HG02852 (cell line): ENCODE measurements around the gene CNTRL.
"Not testable (repeated sequence)": the region's sequence is repeated elsewhere in the genome, so short reads cannot be mapped to it uniquely, and the experiment has no call there.

Source experiments
- ATAC-seq: cut with Tn5 transposase; IDR thresholded peaks from one replicate; pipeline ENCODE4 v1.9.1; 2021; ENCODE audit warnings: mild to moderate bottlenecking, moderate library complexity; ENCODE audit not compliant: unreplicated experiment

The CNTRL gene, protein sequence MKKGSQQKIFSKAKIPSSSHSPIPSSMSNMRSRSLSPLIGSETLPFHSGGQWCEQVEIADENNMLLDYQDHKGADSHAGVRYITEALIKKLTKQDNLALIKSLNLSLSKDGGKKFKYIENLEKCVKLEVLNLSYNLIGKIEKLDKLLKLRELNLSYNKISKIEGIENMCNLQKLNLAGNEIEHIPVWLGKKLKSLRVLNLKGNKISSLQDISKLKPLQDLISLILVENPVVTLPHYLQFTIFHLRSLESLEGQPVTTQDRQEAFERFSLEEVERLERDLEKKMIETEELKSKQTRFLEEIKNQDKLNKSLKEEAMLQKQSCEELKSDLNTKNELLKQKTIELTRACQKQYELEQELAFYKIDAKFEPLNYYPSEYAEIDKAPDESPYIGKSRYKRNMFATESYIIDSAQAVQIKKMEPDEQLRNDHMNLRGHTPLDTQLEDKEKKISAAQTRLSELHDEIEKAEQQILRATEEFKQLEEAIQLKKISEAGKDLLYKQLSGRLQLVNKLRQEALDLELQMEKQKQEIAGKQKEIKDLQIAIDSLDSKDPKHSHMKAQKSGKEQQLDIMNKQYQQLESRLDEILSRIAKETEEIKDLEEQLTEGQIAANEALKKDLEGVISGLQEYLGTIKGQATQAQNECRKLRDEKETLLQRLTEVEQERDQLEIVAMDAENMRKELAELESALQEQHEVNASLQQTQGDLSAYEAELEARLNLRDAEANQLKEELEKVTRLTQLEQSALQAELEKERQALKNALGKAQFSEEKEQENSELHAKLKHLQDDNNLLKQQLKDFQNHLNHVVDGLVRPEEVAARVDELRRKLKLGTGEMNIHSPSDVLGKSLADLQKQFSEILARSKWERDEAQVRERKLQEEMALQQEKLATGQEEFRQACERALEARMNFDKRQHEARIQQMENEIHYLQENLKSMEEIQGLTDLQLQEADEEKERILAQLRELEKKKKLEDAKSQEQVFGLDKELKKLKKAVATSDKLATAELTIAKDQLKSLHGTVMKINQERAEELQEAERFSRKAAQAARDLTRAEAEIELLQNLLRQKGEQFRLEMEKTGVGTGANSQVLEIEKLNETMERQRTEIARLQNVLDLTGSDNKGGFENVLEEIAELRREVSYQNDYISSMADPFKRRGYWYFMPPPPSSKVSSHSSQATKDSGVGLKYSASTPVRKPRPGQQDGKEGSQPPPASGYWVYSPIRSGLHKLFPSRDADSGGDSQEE (N-terminal part only)

DNA sequence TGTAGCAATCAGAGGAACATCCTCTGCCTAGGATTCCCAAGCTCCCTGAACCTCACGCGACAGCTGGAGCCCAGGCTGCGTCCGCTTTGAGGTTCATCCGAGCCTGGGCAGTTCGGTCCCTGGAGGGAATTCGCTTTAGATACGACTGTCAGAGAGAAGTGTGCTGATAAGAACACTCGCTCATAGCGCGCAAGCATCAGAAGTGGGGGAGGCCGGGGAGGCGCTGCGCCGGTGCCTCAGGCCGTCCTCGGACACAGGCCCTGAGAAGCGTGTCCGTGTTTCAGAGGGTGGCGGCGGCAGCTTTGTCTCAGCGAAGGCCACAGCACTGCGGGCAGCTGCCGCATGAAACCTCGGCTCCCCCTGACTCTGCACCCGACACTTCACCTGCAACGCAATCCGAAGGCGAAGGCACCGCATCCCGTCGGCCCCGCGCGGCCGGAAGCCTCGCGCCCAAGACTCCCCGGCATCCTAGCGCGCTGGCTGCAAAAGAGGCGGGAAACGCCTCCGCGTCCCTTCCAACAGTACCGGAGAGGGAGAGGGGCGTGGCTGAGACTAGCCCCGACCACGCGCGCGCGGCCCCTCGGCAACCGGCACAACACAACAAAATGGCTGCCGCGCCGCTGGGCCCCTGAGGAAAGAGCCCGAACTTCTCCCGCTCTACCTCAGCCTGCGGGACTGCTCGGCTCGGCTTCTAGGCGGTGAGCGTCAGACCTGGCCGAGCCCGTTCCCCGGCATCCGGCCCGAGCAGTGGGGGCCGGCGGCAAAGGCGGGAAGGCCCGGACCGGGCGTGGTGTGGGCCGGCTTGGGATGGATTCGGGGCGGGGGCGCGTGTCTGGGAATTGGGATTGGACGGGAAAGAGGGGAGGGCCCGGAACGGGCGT is at the start of gene CNTRL:
Gene CNTRL (plus strand): TSS at position 586 of the 881 bp plus-strand sequence. CDS start 13,372 bp downstream, outside the sequence.
- ATAC-seq, result peak; percentile 63

DNA sequence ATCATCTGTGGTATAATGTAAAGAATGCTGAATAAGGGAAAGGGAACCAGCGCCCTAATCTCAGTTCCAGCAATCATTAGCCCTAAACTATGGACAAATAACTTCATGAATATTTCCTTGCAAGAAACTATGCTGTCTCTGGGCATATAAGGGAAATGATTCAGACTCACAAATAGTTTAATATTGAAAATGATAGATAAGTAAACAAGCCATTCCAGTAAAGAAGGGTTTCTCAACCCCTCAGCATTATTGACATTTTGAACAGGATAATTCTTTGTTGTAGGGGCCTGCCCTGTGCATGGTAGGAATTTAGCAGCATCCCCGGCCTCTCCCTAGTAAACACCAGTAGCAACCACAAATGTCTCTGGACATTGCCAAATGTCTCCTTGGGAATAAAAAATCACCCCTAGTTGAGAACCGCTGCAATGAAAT is 48.5 kb upstream of the CNTRL start:
- no peak for ATAC-seq

DNA sequence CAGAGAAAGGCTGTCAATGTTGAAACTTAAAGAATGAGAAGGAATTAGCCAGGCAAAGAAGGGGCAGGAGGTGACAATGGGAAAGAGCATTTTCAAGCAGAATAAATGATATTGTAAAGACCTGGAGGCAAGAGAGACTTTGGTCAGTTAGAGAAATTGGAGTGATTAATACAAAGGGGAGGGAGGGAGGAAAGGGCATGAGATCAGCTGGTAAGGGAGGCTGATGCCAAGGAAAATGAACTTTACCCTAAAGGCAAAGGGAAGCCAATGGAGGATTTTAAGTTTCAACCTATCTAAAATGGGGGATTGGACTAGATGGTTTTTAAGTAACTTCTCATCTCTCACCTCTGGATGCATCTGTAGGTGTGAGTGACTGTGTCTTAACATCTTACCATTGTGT is 48.0 kb upstream of the CNTRL start:
- ATAC-seq, result no peak

DNA sequence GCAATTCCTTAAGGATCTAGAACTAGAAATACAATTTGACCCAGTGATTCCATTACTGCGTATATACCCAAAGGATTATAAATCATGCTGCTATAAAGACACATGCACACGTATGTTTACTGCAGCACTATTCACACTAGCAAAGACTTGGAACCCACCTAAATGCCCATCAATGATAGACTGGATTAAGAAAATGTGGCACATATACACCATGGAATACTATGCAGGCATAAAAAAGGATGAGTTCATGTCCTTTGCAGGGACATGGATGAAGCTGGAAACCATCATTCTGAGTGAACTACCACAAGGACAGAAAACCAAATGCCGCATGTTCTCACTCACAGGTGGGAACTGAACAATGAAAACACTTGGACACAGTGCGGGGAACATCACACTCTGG is 46.5 kb upstream of the CNTRL start:
- ATAC-seq, result not testable (repeated sequence)

DNA sequence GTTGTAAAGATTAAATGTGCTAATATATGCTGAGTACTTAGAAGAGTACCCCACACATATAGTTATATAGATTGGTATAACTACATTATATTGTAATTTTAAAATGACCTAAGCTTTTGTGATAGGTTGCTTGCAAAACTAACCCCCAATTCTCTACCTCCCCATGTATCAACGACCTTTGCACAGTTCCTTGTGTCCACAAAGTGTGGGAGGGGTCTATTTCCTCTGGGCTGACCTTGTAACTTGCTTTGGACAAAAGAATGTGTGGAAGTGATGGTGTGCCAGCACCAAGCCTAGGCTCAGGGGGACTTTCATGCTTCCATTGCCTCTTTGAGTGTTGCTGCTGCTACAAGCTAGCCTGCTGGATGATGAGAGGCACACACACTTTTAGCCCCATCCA is 45.3 kb upstream of the CNTRL start:
- no peak for ATAC-seq

DNA sequence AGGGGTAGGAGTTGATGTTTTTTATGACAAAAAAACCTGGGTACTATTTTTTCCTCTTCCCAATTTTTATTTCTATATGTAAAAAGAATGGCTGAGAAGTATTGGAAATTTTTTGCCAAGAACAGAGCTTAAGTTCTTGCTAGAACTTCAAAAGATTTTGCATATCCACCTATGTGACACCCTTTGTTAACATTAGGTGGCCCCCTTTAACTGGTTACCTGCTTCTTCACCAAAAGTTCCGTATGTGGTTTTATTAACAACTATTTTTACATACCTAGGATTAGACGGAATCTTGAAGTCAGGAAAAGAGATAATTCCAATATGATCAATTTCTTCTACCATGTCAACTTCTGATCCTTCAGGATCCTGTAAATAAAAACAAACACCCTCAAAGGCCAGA is 40.2 kb upstream of the CNTRL start:
- ATAC-seq, result no peak

DNA sequence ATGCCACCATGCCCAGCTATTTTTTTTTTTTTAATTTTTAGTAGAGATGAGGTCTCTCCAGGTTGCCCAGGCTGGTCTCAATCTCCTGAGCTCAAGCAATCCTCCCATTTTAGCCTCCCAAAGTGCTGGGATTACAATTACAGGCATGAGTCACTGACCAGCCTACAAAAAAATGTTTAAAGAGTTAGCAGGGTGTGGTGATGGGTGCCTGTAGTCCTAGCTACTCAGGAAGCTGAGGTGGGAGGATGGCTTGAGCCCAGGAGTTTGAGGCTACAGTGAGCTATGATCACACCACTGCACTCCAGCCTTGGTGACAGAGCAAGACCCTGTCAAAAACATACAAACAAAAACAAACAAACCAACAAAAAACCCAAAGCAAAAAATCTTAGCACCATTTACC is 39.0 kb upstream of the CNTRL start:
- not testable (repeated sequence) for ATAC-seq

DNA sequence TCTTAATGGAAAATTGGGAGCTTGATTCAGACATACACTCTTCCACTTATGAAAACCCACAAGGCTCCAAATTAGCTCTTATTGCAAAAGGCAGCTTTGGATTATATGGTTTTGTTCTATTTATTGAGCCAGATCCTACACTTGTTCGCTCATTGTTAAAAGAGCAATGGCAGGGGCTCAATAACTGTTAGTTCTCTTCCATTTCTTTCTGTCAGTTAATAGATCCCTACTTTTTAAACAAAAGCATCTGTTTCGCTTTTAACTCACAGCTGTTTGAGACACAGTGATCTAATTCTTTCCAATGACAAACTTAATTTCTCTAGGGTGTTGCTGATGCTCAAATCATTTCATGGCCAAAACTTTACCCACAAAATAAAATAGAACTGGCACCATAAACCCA is 36.4 kb upstream of the CNTRL start:
- ATAC-seq, result no peak

DNA sequence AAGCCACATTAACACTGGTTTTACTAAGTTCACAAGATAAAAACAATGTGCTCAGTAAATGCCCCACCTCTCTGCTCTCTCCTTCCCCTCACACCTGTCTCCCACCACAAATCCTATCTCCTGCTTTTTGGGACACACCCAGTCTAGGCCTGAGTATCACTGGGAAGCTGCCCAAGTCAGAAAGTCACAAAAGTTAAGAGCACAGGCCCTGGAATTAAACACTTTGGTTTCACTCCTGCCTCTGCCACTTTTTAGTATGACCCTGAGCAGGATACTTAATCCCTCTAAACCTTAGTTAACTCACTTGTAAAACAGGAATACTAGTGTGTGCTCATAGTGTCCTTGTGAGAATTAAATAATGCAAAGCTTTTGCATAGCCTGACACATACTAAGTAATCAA is 36.0 kb upstream of the CNTRL start:
- no peak for ATAC-seq

DNA sequence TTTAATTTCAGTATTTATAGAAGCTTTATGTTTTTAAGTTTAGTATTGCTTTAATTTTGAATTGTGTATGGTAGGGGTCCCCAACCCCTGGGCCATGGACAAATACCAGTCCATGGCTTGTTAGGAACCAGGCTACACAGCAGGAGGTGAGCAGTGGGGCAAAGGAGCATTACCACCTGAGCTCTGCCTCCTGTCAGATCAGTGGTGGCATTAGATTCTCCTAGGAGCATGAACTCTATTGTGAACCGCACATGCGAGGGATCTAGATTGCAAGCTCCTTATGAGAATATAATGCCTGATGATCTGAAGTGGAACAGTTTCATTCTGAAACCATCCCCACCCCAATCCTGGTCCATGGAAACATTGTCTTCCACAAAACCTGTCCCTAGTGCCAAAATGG is 26.6 kb upstream of the CNTRL start:
- ATAC-seq, result no peak

DNA sequence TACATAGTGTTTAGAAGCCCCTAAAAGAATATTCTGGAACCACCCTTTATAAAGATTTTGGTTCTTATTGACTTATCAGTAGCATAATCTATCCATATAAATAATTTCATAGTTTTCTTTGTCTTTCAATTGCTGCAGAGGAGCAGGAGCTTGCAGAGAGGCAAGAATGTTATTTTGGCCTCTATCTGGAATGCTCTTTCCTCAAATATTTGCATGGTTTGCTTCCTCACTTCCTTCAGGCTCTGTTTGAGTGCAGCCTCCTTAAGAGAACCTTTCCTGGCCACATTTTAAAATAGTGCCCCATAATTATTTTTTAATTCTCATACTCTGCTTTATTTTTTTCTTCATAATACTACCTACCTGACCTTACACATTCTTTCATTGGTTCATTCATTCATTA is 26.1 kb upstream of the CNTRL start:
- no peak for ATAC-seq

DNA sequence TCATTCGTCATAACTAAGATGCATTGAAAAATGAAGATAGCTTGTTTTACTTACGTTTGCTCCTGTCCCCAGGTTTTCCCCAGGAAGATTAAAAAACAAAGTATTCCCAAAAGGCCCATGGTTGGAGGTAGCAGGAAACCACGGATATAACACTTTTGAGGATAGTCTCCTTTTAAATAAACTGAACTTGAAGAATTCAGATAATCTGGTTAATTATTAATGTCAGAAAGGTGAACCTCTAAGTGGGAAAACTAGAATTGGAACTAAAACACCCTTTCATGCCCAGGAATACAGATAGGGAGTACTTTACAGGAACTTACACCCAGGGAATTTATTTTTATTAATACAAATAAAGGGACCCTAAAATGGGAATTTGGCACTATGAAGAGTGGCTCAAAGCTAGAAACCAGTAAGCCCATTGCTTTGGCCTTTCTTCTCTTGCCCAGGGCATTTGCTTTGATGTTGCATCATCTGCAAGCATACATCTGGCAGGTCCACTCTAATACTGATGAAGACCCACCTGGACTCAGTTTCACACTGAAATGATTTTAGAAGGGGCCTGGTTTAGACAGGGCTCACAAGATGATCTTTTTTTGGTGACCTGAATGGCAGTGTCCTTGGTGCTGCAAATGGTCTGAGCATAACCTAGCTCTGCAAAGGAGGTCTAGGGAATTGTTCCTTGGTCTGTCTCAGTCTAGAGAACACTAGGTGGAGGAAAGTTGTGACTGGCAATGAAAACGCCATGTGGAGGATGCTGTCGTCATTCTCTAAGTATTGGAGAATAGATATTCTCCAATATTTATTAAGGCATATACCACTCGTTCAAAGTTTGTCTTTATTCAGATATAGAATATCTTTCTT is 24.4 kb upstream of the CNTRL start, which contains the start of gene C5:
Gene C5 (minus strand): TSS at position 148 of the 861 bp plus-strand sequence. CDS start 29 bp downstream, at position 119.
- ATAC-seq, result no peak

DNA sequence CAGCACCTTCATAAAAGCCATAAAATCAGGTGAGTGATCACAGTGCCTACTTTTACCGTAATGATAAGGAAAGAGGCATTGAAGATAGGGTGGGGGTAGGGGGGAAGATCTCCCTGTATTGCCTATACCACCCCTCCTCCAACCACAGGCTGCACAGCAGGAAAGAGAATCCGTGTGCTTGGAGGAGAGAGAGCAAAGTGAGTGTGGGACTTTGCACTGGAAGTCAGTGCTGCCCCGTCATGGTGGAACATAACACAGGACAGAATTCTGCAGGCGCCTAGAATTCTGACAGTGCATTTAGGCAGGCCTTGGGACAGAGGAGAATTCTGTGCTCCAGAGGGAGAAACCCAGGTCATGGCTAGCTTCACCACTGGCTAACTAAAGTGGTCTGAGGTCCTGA is 21.2 kb upstream of the CNTRL start:
- no peak for ATAC-seq

DNA sequence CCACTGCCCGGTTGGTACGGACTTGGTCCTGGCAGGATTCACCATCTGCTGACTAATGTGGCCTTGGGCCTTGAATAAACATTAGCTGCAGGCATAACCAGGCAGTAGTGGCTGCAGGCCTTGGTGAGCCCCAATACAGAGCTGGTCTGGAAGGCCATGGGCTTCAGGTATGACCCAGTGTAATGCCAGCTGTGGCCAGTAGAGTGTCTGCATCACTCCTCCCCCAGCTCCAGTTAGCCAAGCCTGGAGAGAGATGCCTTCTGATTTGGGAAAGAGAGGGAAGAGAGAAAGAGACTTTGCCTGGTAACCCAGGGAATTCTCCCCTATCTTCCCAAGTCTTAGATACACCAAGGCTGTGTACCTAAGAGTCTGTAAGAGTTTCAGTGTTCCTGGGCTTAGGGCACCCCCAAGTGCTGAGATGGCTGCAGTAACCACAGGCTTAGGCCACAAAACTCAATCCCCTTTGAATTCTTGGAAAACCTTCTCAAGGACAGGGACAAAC is 19.1 kb upstream of the CNTRL start:
- ATAC-seq, result peak; percentile 45

DNA sequence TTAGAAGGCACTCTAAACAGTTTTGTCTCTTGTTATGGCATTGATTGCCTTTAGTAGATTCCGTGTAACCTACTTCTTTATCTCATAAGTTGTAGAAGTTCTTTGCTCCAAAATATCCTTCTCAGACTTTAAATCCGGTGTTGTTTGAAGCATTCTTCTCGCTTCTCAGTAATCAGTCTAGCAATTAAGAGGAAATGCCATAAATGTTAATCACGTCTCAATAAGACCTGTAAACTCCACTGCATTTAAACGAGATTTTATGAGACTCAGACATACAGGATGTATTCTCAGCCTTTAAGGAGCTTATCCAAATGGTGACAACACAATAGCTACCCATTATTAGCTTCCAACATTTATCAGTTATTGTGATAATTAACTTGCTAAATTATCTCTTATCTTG is 16.9 kb upstream of the CNTRL start:
- ATAC-seq, result no peak

DNA sequence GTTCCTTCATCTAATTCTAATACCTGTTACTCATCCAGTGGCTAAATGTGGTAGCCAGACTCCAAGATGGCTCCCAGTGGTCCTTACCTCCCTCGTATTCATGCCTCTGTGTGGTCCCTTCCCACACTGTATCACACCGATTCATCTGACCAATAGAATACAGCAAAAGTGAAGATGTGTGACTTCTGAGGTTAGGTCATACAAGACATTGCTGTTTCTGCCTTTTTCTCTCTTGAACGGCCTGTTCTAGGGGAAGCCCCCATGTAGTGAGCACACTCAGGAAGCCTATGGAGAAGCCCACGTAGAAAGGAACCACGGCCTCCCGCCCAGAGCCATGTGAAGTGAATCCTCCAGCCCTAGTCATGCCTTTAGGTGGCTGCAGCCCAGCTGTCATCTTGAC is 15.2 kb upstream of the CNTRL start:
- ATAC-seq, result no peak

DNA sequence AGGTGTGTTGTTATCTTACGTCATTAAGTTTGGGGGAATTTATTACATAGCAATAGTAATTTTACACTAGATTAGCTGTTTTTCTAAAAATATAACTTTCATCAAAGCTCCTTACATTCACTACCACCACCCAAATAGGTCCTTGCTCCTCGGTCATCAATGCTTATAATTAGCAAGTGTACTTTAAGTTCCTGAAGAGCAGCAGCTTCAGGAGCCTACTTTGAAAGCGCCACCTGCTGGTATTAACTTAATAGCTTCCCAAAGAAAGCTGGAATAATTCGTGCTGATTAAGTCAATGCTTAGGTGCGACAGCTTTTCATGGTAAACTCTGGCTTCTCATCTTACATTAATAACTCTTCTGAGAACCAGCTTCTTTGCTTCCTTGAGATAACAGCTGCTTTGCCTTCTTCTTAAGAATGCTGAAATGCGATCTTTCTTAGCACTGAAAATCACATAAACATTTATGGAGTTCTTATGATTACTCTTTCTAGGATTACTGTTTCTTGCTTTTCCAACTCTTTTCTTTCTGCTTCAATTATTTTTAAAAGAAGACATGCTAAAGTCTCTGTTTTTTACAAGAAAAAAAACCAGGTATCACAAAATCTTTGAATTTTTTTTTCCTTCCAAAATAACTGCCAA is 14.6 kb upstream of the CNTRL start:
- no peak for ATAC-seq

DNA sequence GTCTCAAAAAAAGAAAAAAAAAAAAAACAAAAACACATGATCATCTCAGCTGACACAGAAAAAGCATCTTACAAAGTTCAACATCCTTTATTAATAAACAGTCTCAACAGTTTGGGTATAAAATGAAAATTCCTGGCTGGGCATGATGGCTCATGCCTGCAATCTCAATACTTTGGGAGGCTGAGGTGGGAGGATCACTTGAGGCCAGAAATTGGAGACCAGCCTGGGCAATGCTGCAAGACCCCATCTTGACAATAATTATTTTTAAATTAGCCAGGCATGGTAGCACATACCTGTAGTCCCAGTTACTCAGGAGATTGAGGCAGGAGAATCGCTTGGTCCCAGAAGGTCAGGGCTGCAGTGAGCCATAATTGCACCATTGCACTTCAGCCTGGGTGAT is 7.9 kb upstream of the CNTRL start:
- no peak for ATAC-seq

DNA sequence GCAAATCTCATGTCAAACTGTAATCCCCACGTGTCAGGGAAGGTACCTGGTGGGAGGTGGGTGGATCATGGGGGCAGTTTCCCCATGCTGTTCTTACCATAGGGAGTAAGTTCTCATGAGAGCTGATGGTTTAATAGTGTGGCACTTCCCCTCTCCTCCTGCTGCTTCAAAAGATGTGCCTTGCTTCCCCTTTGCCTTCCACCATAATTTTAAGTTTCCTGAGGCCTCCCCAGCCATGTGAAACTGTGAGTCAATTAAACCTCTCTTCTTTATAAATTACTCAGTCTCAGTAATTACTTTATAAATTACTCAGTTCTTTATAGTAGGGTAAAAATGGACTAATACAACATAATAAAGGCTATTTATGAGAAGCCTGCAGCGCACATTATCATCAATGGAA is 7.1 kb upstream of the CNTRL start:
- ATAC-seq, result no peak
